CD4-positive, alpha-beta T cell treated with Interleukin-1 beta for 1 hour (primary cell): ENCODE data around the gene CYP4F8.
"Not testable (repeated sequence)": the region's sequence is repeated elsewhere in the genome, so short reads cannot be mapped to it uniquely, and the experiment has no call there.

ENCODE experiments used
- DNase-seq, 2 donors: peaks; one replicate each; pipeline ENCODE4 v3.0.0-alpha.2; 2020 to 2022

The CYP4F8 gene

GRCh38 chr19:15614507-15615379 is at the start of gene CYP4F8:
TSS of gene CYP4F8 (plus strand) at chr19:15615218. CDS start at chr19:15615617, 399 bp downstream.
- no peak for DNase-seq

- DNase-seq, result no peak
Observed at GRCh38 chr19:15570420-15570819, 44.6 kb upstream of the CYP4F8 start.

- DNase-seq, result no peak
Observed at GRCh38 chr19:15575406-15575805, 39.6 kb upstream of the CYP4F8 start.

GRCh38 chr19:15576526-15577156 is 38.4 kb upstream of the CYP4F8 start:
- no peak for DNase-seq

GRCh38 chr19:15577184-15577771 is 37.7 kb upstream of the CYP4F8 start:
- DNase-seq, result no peak

GRCh38 chr19:15583346-15583745 is 31.7 kb upstream of the CYP4F8 start:
- no peak for DNase-seq

GRCh38 chr19:15584095-15584494 is 30.9 kb upstream of the CYP4F8 start:
- DNase-seq, result no peak

- peak; percentile 74 to 79 for DNase-seq
Observed at GRCh38 chr19:15584541-15585115, 30.4 kb upstream of the CYP4F8 start.

GRCh38 chr19:15587663-15588062 is 27.4 kb upstream of the CYP4F8 start:
- peak; percentile 16 to 65 for DNase-seq

- DNase-seq, result no peak
Observed at GRCh38 chr19:15588265-15588664, 26.8 kb upstream of the CYP4F8 start.

- DNase-seq, result no peak
Observed at GRCh38 chr19:15589760-15590451, 25.1 kb upstream of the CYP4F8 start.

- no peak for DNase-seq
Observed at GRCh38 chr19:15591796-15592195, 23.2 kb upstream of the CYP4F8 start.

- not testable (repeated sequence) for DNase-seq
Observed at GRCh38 chr19:15592506-15592905, 22.5 kb upstream of the CYP4F8 start.

- DNase-seq, result not testable (repeated sequence)
Observed at GRCh38 chr19:15593766-15594165, 21.3 kb upstream of the CYP4F8 start.

GRCh38 chr19:15595069-15595468 is 19.9 kb upstream of the CYP4F8 start:
- DNase-seq, result no peak

- not testable (repeated sequence) for DNase-seq
Observed at GRCh38 chr19:15607978-15608925, 6.8 kb upstream of the CYP4F8 start.

- no peak for DNase-seq
Observed at GRCh38 chr19:15609261-15609660, 5.8 kb upstream of the CYP4F8 start.

GRCh38 chr19:15612342-15612741 is 2.7 kb upstream of the CYP4F8 start:
- DNase-seq, result no peak

- no peak for DNase-seq
Observed at GRCh38 chr19:15613338-15613737, 1.7 kb upstream of the CYP4F8 start.

GRCh38 chr19:15615526-15615925 is 508 bp downstream of the CYP4F8 start:
- no peak for DNase-seq

- DNase-seq, result no peak
Observed at GRCh38 chr19:15616183-15616582, 1.2 kb downstream of the CYP4F8 start.
